ENCODE measurements around the gene AHCY. TPM values are rescaled to one million over a fixed set of nuclear protein-coding genes. Genes with fewer than 3 reads are reported as not detected.
"Not testable (repeated sequence)": the region's sequence is repeated elsewhere in the genome, so short reads cannot be mapped to it uniquely, and the experiment has no call there.

AHCY gene
- total and polyA plus RNA-seq, 11 donors, result 48.3 to 132 (median 59.1) TPM

DNA sequence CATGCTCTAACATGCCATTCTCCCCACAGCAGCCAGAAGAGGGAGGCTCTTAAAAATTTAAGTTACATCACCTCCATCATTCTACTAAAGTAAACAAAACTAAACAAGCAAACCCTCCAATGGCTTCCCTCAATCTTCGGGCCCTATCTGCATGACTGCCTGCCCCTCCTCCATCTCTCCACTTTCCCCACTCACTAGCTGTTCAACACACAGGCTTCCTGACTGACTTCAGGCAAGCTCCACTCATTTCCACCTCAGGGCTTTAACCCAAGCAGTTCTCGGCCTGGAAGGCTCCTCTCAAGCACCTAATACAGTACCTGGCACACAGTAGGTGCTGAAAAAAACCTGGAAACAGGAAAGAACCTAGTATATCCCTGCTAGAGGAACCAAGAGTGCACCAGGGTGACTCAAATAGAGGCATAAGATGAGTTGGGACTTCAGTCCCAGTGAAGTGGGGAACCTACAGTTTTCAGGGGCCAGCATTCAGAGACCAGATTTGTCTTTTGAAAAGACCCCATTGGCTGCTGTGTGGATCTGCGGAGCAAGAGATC, 2.8 kb downstream of the AHCY start:
- no peak for TF ChIP-seq POLR2A (IDR thresholded peaks at IDR 0.05)
- TF ChIP-seq, protein P1, sequence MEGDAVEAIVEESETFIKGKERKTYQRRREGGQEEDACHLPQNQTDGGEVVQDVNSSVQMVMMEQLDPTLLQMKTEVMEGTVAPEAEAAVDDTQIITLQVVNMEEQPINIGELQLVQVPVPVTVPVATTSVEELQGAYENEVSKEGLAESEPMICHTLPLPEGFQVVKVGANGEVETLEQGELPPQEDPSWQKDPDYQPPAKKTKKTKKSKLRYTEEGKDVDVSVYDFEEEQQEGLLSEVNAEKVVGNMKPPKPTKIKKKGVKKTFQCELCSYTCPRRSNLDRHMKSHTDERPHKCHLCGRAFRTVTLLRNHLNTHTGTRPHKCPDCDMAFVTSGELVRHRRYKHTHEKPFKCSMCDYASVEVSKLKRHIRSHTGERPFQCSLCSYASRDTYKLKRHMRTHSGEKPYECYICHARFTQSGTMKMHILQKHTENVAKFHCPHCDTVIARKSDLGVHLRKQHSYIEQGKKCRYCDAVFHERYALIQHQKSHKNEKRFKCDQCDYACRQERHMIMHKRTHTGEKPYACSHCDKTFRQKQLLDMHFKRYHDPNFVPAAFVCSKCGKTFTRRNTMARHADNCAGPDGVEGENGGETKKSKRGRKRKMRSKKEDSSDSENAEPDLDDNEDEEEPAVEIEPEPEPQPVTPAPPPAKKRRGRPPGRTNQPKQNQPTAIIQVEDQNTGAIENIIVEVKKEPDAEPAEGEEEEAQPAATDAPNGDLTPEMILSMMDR (IDR thresholded peaks at IDR 0.05), result no peak
- ATAC-seq (no peak), DNase-seq (no peak)
- Histone ChIP-seq H3K4me3 (no peak overlapping the region), H3K36me3 (peaks cover 0 to under 1% (median 0%) of the 10 kb centered on the region in 9 donors), H3K9me3 (no peaks in the 10 kb centered on the region), H3K27me3 (no peaks in the 10 kb centered on the region), H3K27ac (peak overlapping the region in 3 of 12 donors; percentile 24 to 27 (median 27)), H3K4me1 (peaks cover 0 to 34% (median 16%) of the 10 kb centered on the region in 12 donors)
- WGBS, 4 donors, result 85 to 86% (median 86%) methylated on average over 3 of the region's 3 CpGs
- intact Hi-C loops (cut with DNase I), result loop anchor here in 3 of 10 donors (5.0 to 10.0 kb wide), 4 partner anchors 38 to 407 kb away; partner anchors contain the start of genes ITCH (in 1 of the 3) and TP53INP2 (in 1 of the 3)

DNA sequence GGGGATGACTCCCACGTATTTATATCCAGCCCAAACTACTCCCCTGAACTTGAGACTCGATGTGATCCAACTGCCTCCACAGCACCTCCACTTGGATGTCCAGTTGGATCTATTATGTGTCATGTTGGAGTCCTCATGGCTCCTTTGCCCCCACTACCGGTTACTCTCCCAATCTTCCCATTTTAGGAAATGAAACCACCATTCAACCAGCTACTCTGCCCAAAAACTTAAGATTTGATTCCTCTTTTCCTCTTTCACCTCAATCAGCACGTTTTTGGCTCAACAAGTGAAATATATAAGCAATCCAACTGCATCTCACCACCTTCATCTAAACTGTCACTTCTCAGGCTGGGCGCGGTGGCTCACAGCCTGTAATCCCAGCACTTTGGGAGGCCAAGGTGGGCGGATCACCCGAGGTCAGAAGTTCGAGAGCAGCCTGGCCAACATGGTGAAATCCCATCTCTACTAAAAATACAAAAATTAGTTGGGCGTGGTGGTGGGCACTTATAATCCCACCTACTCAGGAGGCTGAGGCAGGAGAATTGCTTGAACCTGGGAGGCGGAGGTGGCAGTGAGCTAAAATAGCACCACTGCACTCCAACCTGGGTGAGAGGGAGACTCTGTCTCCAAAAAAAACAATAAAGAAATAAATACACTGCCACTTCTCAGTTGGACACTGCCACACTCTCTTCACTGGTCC, 3.4 kb downstream of the AHCY start:
- ATAC-seq, result no peak
- H3K27ac ChIP-seq, result no peak overlapping the region
- DNase-seq, result no peak
- no peak overlapping the region for H3K4me3 ChIP-seq
- no peaks in the 10 kb centered on the region for H3K9me3 ChIP-seq
- TF ChIP-seq, protein P1 (IDR thresholded peaks at IDR 0.05), result no peak
- no peak for TF ChIP-seq POLR2A (IDR thresholded peaks at IDR 0.05)
- 84 to 91% (median 89%) methylated on average over 11 of the region's 11 CpGs for WGBS, 4 donors
- peaks cover 0 to 6% (median 3%) of the 10 kb centered on the region in 9 donors for H3K36me3 ChIP-seq
- no peaks in the 10 kb centered on the region for H3K27me3 ChIP-seq
- intact Hi-C loops (cut with DNase I), result loop anchor here in 3 of 10 donors (5.0 to 10.0 kb wide), 4 partner anchors 37 to 408 kb away; partner anchors contain the start of genes ITCH (in 1 of the 3) and TP53INP2 (in 1 of the 3)
- peaks cover 0 to 34% (median 16%) of the 10 kb centered on the region in 12 donors for H3K4me1 ChIP-seq

DNA sequence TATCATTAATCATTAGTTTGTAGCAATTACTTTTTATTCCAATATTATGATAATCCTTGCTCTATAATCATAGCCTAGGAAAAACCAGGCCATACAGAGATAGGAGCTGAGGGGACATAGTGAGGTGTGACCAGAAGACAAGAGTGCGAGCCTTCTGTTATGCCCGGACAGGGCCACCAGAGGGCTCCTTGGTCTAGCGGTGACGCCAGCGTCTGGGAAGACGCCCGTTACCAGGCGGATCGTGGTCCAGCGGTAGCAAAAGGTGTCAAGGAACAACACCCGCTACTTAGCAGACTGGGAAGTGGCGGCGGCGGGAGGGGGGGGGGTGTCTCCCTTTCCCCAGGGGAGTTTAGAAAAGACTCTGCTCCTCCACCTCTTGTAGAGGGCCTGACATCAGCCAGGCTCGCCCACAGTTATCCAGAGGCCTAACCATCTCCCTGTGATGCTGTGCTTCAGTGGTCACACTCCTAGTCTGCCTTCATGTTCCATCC, 4.8 kb downstream of the AHCY start:
- ATAC-seq; H3K9me3 ChIP-seq; H3K27ac ChIP-seq; H3K27me3 ChIP-seq; DNase-seq; intact Hi-C loops (cut with DNase I); H3K4me3 ChIP-seq: not testable (repeated sequence)
- peaks cover 0 to 20% (median 10%) of the 10 kb centered on the region in 9 donors for H3K36me3 ChIP-seq
- H3K4me1 ChIP-seq, result peaks cover 0 to 37% (median 14%) of the 10 kb centered on the region in 12 donors
- TF ChIP-seq, protein P1 (IDR thresholded peaks at IDR 0.05), result peak in 8 of 12 donors; percentile 8 to 37 (median 18)
- 52 to 100% (median 71%) methylated on average over 1 to 11 of the region's 15 CpGs for WGBS, 4 donors

DNA sequence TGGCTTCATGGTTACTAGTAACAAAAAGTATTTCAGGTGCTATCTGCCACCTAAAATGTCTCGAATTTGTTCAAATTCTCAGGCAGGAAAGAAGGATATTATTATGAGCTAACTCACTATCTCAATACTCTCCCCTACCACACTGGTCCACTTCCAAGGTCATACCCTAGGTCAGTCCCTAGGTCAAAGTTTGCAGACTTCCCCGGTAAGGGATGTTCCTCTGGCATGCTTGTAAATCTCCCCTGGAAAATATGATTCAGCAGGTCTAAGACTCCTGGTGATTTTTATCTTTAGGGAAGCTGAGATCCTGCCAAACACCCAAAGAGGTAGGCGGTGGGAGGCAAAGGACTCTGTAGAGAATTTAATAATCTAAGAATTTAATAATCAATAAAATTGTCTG, 6.7 kb downstream of the AHCY start:
- Histone ChIP-seq H3K27ac (no peak overlapping the region), H3K4me3 (no peak overlapping the region), H3K36me3 (peaks cover 0 to 39% (median 21%) of the 10 kb centered on the region in 9 donors), H3K27me3 (no peaks in the 10 kb centered on the region), H3K4me1 (peaks cover 0 to 28% (median 7%) of the 10 kb centered on the region in 12 donors), H3K9me3 (no peaks in the 10 kb centered on the region)
- intact Hi-C loops (cut with DNase I), result no loop called here
- DNase-seq (no peak), ATAC-seq (no peak)
- WGBS, 4 donors, result 83 to 90% (median 85%) methylated on average over 3 of the region's 3 CpGs
- TF ChIP-seq, protein P1 (IDR thresholded peaks at IDR 0.05), result no peak
- TF ChIP-seq POLR2A (IDR thresholded peaks at IDR 0.05), result no peak

All from heart left ventricle (tissue), 16 donors.